GM23338 (cell line): Measurements from ENCODE around the gene AVP. TPM values are rescaled to one million over a fixed set of nuclear protein-coding genes. Genes with fewer than 3 reads are reported as not detected.

Experiments
- ATAC-seq: fragments of 200-7000 bp; cut with Tn5 transposase; 3 replicates; pipeline ENCODE4 v1.9.1; 2020
- DNase-seq: peaks from one replicate; pipeline ENCODE4 v3.0.0-alpha.2; 2015; ENCODE audit warnings: low spot score
- H2AFZ ChIP-seq: fragments of 200-600 bp; sonication (generic); 2 replicates; pipeline ENCODE4 v1.8.0; 2016; ENCODE audit warnings: antibody characterized with exemption, mild to moderate bottlenecking, moderate library complexity
- H3F3A ChIP-seq: fragments of 200-600 bp; sonication (generic); replicated peaks from 2 replicates; pipeline ENCODE4 v1.8.0; 2017; ENCODE audit warnings: antibody characterized with exemption, mixed run types, low read depth
- H3K27ac ChIP-seq: fragments of 200-600 bp; sonication (generic); 2 replicates; pipeline ENCODE4 v1.6.1; 2016; ENCODE audit warnings: low read depth
- H3K27me3 ChIP-seq: fragments of 200-600 bp; sonication (generic); 2 replicates; pipeline ENCODE4 v1.8.0; 2016; ENCODE audit warnings: mild to moderate bottlenecking, mixed run types, moderate library complexity; ENCODE audit not compliant: insufficient read depth
- H3K36me3 ChIP-seq: fragments of 200-600 bp; sonication (generic); 2 replicates; pipeline ENCODE4 v1.8.0; 2016; ENCODE audit warnings: mild to moderate bottlenecking; ENCODE audit not compliant: insufficient read depth
- H3K4me1 ChIP-seq: fragments of 200-600 bp; sonication (generic); 2 replicates; pipeline ENCODE4 v1.8.0; 2016; ENCODE audit warnings: mild to moderate bottlenecking, moderate library complexity; ENCODE audit not compliant: insufficient read depth
- H3K4me2 ChIP-seq: fragments of 200-600 bp; sonication (generic); 2 replicates; pipeline ENCODE4 v1.7.1; 2017; ENCODE audit warnings: mixed run types
- H3K4me3 ChIP-seq: fragments of 200-600 bp; sonication (generic); 2 replicates; pipeline ENCODE4 v1.6.1; 2016; ENCODE audit warnings: mixed run types
- H3K79me2 ChIP-seq: fragments of 200-600 bp; sonication (generic); replicated peaks from 2 replicates; pipeline ENCODE4 v1.8.0; 2017; ENCODE audit warnings: mild to moderate bottlenecking; ENCODE audit not compliant: insufficient read depth
- H3K9me2 ChIP-seq: fragments of 200-600 bp; sonication (generic); 2 replicates; pipeline ENCODE4 v1.8.0; 2017; ENCODE audit not compliant: insufficient read depth
- H4K20me1 ChIP-seq: fragments of 200-600 bp; sonication (generic); replicated peaks from 2 replicates; pipeline ENCODE4 v1.8.0; 2017; ENCODE audit warnings: mild to moderate bottlenecking; ENCODE audit not compliant: insufficient read depth
- H3K27ac Mint-ChIP-seq: 2 replicates; pipeline ENCODE4 v1.8.0; 2020; ENCODE audit warnings: inconsistent platforms, mild to moderate bottlenecking, moderate library complexity, mixed read lengths
- H3K27me3 Mint-ChIP-seq: 3 replicates; pipeline ENCODE4 v1.8.0; 2022; ENCODE audit warnings: low read depth, mild to moderate bottlenecking, moderate library complexity, mixed read lengths, inconsistent platforms; ENCODE audit not compliant: insufficient read depth, poor library complexity
- H3K36me3 Mint-ChIP-seq: 3 replicates; pipeline ENCODE4 v1.8.0; 2021; ENCODE audit warnings: low read depth, mild to moderate bottlenecking, inconsistent platforms, moderate library complexity, mixed read lengths
- H3K4me1 Mint-ChIP-seq: 3 replicates; pipeline ENCODE4 v1.8.0; 2020; ENCODE audit warnings: mild to moderate bottlenecking, inconsistent platforms, mixed read lengths
- H3K4me3 Mint-ChIP-seq: 3 replicates; pipeline ENCODE4 v1.8.0; 2021; ENCODE audit warnings: moderate library complexity, mild to moderate bottlenecking, inconsistent platforms, mixed read lengths
- H3K9me3 Mint-ChIP-seq: 3 replicates; pipeline ENCODE4 v1.8.0; 2020; ENCODE audit warnings: moderate library complexity, mild to moderate bottlenecking, inconsistent platforms, mixed read lengths
- CREB1 ChIP-seq: fragments of 250-450 bp; sonication (Bioruptor Pico); IDR thresholded peaks from 2 replicates; pipeline ENCODE4 v1.5.0; 2020; ENCODE audit warnings: low read depth, mild to moderate bottlenecking, moderate library complexity
- CTCF ChIP-seq, 2 experiments: fragments of 200-600 bp in 1 of 2; sonication (generic) in 1 of 2; conservative IDR thresholded peaks; 2 replicates each; pipeline versions ENCODE4 v1.5.1 to v1.6.1; 2016 to 2017; ENCODE audit warnings: antibody characterized with exemption in 2 of 2, low read depth in 2 of 2, mild to moderate bottlenecking in 2 of 2, moderate library complexity in 1 of 2
- ETS1 ChIP-seq: IDR thresholded peaks from 2 replicates; pipeline ENCODE4 v1.6.1; 2016; ENCODE audit warnings: antibody characterized with exemption
- EZH2 ChIP-seq: fragments of 200-600 bp; sonication (generic); IDR thresholded peaks from one replicate; pipeline ENCODE4 v1.8.0; 2017; ENCODE audit warnings: antibody characterized with exemption, mild to moderate bottlenecking, low read depth; ENCODE audit not compliant: unreplicated experiment
- EZH2phosphoT487 ChIP-seq: fragments of 200-600 bp; sonication (generic); IDR thresholded peaks from one replicate; pipeline ENCODE4 v1.8.1; 2018; ENCODE audit warnings: antibody characterized with exemption; ENCODE audit not compliant: unreplicated experiment
- JUNB ChIP-seq: IDR thresholded peaks from one replicate; pipeline ENCODE4 v1.6.1; 2016; ENCODE audit warnings: antibody characterized with exemption; ENCODE audit not compliant: unreplicated experiment
- NANOG ChIP-seq: IDR thresholded peaks from 2 replicates; pipeline ENCODE4 v1.6.1; 2016; ENCODE audit warnings: antibody characterized with exemption, borderline replicate concordance
- POLR2AphosphoS5 ChIP-seq: IDR thresholded peaks from 2 replicates; pipeline ENCODE4 v1.6.1; 2016; ENCODE audit warnings: antibody characterized with exemption, low read depth
- REST ChIP-seq: IDR thresholded peaks from one replicate; pipeline ENCODE4 v1.6.1; 2018; ENCODE audit warnings: antibody characterized with exemption; ENCODE audit not compliant: unreplicated experiment
- STAT1 ChIP-seq: IDR thresholded peaks from one replicate; pipeline ENCODE4 v1.6.1; 2016; ENCODE audit warnings: antibody characterized with exemption; ENCODE audit not compliant: unreplicated experiment
- ZNF114 ChIP-seq: fragments of 250-450 bp; sonication (Bioruptor Pico); IDR thresholded peaks from 2 replicates; pipeline ENCODE4 v1.5.0; 2020; ENCODE audit warnings: mild to moderate bottlenecking, moderate library complexity
- ZNF331 ChIP-seq: fragments of 250-450 bp; sonication (Bioruptor Pico); IDR thresholded peaks from 2 replicates; pipeline ENCODE4 v1.5.0; 2020; ENCODE audit warnings: low read depth, mild to moderate bottlenecking, moderate library complexity
- ZNF462 ChIP-seq: fragments of 250-450 bp; sonication (Bioruptor Pico); IDR thresholded peaks from 2 replicates; pipeline ENCODE4 v1.5.0; 2020; ENCODE audit warnings: mild to moderate bottlenecking, moderate library complexity
- polyA plus RNA-seq: library from polyadenylated mRNA; unstranded; fragments of >200 nt; fragmentation: Nextera tagmentation; extraction: Ambion mirVana; gene quantifications from 2 replicates; pipeline ENCODE4 v1.2.1, GENCODE V29; 2016
- total RNA-seq: library from RNA; depleted of rRNA; stranded (reverse); fragments of >200 nt; shearing (Covaris generic); gene quantifications from 2 replicates; pipeline ENCODE4 v1.2.3, GENCODE V29; 2014

Gene AVP
- total and polyA plus RNA-seq, 2 experiments from 2014 or later = 0.60 TPM; not detected in 1

- no peaks in the 10 kb centered on the region for H3K36me3 ChIP-seq
- no peaks in the 10 kb centered on the region for H3K36me3 Mint-ChIP-seq
- H3F3A ChIP-seq = no peaks in the 10 kb centered on the region
- no peaks in the 10 kb centered on the region for H3K79me2 ChIP-seq
- H3K9me2 ChIP-seq = no peaks in the 10 kb centered on the region
- no peaks in the 10 kb centered on the region for H4K20me1 ChIP-seq
- TF ChIP-seq CTCF (conservative IDR thresholded peaks at IDR 0.05; ENCODE audit: low read depth in 2 of 2) (no peak), ZNF462 (CRISPR knock-in tag) (no peak), ZNF114 (CRISPR knock-in tag) (no peak), EZH2phosphoT487 (no peak), CREB1 (no peak), JUNB (no peak), ZNF331 (no peak), NANOG (no peak), REST (no peak), ETS1 (no peak), POLR2AphosphoS5 (no peak), EZH2 (no peak), STAT1 (no peak)
- H3K4me3 ChIP-seq = no peak overlapping the region
- H3K4me1 ChIP-seq = no peaks in the 10 kb centered on the region
- no peak overlapping the region for H3K4me2 ChIP-seq
- H3K4me1 Mint-ChIP-seq = peaks cover 5% of the 10 kb centered on the region; the same call in 1 of the 3 replicates
- no peak overlapping the region for H3K27ac ChIP-seq
- no peak overlapping the region for H3K4me3 Mint-ChIP-seq
- DNase-seq = no peak
- H2AFZ ChIP-seq = no peak overlapping the region
- no peak overlapping the region for H3K27ac Mint-ChIP-seq
- no peak for ATAC-seq
- no peaks in the 10 kb centered on the region for H3K9me3 Mint-ChIP-seq
- peaks cover 6% of the 10 kb centered on the region for H3K27me3 Mint-ChIP-seq
- H3K27me3 ChIP-seq = no peaks in the 10 kb centered on the region
These were observed 16.0 kb upstream of the AVP start for GRCh38 chr20:3100480-3100879.
